SH-SY5Y (cell line): Measurements from ENCODE around the gene CACNA1B.

ENCODE experiments used
- GATA2 ChIP-seq: IDR thresholded peaks from 2 replicates; pipeline ENCODE4 v1.6.1; 2011; ENCODE audit warnings: mild to moderate bottlenecking, low read depth, low read length
- GATA3 ChIP-seq: IDR thresholded peaks from 2 replicates; pipeline ENCODE4 v1.6.1; 2011; ENCODE audit warnings: low read depth, mild to moderate bottlenecking, low read length, moderate library complexity

Gene CACNA1B

DNA sequence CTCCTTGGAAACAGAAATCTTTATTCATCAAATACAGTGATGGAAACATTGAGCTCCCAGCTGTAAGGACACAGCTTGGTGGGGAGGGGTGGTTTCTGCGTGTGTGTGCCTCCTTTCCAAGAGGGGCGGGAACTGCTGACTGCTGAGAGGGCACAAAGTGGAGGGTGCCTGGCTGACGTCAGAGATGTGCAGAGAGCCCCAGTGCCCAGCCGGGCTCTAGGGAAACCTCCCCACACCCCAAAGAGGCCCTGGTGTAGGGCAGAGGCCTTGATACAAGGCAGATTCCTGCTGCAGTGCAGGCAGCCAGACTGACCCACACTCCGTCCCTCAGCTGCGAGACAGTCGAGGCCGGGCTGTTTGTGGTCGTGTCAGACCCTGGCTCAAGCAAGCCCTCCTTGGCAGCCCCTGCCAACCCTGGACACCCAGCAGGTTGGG, 191.0 kb downstream of the CACNA1B start:
- TF ChIP-seq GATA3: no peak
- TF ChIP-seq GATA2: no peak

DNA sequence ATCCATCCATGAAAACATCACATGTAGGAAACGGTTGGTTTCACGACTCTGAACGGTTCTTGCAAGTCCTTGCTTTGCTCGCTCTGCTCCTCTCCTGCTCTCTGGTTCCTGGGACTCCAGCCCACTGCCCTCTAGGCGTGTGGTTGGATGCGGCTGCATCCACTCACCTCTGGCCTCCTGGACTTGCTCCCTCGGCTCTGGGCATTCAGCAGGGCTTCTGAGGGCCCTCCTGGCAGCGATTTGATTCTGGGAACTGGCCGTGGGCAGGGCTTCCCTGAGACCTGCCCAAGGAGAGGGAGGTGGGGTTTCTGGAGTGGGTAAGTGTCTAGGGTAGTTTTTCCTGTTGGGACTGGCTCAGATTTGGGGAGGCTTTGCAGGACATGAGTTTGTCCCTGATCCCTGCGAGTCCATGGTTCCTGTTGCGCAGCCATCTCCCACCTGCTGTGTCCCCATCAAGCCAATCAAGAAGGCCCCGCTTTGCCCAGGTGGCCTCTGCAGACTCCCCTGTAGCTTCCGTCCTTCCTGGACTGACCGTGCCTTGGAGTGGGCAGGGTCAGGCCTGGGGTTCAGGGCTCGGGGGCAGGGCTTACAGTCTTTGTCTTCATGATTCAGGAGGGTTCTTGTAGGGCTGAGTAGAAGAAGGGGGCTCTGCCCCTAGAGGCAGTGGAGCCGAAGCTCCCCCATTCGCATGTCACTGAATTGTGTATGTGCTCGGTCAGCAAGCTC, 192.3 kb downstream of the CACNA1B start:
- TF ChIP-seq GATA2: no peak
- TF ChIP-seq GATA3: no peak

DNA sequence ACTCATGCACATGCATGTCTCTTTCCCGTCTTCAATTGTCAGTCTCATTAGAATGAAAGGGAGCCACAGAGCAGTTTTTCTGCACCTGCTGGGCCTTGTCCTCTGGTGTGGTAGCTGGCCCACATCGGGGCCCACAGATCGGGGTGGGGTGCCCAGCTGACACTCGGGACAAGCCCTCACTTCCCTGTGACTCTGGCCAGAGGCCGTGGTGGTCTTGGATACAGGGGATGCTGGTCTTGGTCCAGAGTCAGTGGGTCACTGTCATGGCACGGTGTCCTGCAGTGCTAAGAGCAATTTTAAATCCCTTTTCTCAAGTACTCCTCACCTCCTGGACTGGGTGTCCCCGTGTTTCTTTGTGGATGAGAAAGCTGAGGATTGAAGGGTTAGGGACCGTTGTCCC, 193.2 kb downstream of the CACNA1B start:
- TF ChIP-seq GATA2 (no peak), GATA3 (no peak)

DNA sequence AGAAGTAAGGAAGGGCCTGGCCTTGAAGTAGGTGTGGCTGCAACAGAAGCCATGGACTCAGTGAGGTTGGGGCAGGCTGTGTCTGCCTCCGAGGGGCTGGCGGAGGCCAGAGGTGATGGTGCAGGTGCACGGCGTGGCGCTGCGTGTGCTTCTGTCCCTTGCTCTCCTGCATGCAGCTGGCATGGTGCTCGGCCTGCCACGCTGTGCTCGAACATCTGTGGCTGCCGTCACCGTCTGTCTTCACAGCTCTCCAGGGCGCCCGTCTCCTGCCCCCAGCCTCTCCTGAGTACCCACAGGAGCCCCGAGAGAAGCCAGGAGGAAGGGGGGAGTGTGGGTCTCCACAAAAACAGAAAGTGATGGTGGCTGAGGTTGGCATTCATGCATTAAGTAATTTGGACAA, 193.7 kb downstream of the CACNA1B start:
- TF ChIP-seq GATA3 (no peak), GATA2 (no peak)

DNA sequence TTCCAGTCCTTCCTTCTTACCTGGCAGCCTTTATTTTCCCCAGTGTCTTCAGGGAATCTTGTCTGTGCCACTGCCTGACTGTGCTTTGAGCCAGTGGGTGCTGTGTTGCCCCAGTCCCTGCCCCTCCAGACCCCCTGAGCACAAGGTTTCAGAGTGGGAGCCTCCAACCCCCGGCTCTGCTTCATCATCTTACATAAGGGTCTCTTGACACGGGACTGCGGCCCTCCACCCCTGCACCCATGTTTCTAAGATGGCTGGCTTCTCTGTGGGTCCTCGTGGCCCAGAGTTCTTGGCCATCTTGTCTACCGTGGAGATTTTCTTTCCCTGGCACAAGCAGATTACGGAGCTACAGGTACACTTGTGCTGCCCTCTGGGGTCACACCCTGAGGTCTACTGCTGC, 194.1 kb downstream of the CACNA1B start:
- no peak for TF ChIP-seq GATA2
- TF ChIP-seq GATA3: no peak

DNA sequence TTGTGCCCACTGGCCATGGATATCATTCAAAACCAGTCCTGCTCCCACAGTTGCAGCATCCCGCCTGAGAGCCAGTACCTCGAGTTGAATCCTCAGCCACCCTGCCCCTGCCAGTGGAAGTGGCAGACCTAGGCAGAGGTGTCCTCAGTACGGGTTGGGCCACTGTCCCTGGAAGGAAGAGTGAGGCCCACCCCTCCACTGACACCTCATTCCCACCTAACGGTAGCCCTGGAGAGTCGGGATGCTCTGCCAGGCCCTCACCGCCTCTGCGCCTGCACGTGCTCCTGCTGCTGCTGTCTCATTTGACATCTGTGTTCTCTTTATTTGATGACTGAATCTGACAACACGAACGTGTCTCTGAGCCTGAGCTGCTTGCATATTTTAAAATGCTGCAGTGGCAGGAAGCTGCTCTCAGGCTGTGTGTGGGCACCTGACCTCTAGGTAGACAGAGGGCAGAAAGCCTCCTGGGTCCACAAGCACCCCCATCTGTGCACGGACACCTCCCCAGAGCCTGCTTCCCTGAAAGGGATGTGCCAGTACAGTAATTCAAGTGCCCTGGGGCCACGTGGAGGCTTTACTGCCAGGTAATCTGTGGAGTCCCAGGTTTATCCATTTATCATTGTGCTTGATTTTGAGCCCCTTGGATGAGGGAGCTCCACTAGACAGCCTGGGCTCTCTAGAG, 194.7 kb downstream of the CACNA1B start:
- no peak for TF ChIP-seq GATA3
- no peak for TF ChIP-seq GATA2

DNA sequence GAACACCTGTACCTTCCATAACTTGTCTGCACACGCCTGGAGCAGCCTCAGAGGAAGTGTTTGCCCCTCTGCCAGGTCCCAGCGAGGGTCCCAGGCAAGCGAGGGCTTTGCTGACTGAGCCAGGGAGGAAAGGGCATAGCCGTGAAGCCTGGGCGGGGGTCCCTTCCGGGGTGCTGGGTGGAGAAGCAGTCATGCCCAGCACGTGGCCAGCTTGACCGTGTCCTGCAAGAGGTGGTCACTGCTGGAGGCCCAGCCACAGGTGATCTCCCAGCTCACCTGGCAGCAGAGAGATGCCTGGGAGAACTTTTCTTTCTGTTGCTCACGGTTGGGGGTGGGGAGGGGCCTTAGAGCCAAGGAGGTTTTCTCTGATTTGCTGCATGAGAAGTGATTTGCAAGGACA, 195.3 kb downstream of the CACNA1B start:
- no peak for TF ChIP-seq GATA3
- no peak for TF ChIP-seq GATA2

DNA sequence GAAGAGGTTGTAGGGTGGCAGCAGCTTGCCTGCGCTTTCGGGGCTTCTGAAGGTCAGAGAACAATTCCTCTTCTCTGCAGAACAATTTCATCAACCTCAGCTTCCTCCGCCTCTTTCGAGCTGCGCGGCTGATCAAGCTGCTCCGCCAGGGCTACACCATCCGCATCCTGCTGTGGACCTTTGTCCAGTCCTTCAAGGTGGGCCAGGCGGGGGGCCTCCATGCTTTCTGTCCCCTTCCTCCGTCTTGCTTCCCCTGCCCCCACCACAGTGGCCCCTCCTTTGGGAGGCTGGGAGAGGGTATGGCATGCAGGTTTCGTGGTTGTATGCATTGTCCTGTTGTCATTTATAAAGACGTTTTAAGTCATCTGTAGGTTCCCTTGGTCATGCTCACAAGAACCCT, 195.8 kb downstream of the CACNA1B start:
- no peak for TF ChIP-seq GATA3
- TF ChIP-seq GATA2: no peak

DNA sequence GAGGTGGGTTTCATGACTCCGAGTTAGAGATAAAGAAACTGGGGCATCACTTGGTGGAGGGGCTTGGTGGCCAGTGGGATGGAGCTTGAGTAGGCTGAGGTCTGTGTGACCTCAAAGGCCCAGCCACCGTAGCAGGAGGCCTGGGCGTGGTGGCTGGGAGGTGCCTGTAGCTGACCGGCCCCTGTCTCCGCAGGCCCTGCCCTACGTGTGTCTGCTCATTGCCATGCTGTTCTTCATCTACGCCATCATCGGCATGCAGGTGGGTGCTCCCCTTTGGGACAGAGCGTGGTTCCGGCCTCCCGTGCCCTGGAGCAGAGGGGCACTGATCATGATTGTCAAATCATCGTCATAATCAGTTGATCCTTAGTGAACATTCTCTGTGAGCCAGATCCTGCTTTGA, 196.2 kb downstream of the CACNA1B start:
- TF ChIP-seq GATA3 (no peak), GATA2 (no peak)

DNA sequence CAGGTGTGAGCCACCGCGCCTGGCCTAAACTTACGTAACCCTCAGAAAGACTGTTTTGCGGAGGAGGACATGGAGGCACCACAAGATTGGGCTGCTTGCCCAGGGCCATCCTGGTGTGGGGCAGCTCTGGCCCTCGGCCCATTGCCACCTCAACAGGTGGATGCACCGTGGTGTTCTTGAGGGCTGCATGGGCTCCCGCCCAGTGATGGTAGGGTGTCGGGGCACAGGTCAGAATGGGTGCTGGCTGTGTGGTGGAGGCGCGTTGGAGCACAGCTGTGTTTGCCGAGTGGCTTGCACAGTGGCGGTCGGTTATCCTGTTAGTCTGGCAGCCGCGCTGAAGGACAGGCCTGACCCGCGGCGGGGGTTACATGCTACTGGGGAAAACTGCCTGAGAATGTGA, 196.9 kb downstream of the CACNA1B start:
- TF ChIP-seq GATA2 (no peak), GATA3 (no peak)

DNA sequence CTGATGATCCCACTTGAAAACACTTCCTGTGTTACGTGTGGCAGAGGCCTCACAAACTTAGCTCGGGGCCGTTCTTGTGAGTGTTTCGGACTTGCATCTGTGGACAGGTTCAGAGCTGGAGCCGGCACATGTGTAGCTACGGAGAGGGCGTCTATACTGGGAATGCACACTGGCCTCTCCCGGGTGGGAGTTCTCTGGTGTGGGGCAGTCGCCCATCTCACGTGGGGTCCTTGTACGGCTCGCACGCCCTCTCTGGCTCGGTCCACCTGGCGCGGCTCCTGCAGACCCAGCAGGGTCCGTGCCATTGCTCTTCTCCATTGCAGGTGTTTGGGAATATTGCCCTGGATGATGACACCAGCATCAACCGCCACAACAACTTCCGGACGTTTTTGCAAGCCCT, 197.9 kb downstream of the CACNA1B start:
- TF ChIP-seq GATA3 (no peak), GATA2 (no peak)

DNA sequence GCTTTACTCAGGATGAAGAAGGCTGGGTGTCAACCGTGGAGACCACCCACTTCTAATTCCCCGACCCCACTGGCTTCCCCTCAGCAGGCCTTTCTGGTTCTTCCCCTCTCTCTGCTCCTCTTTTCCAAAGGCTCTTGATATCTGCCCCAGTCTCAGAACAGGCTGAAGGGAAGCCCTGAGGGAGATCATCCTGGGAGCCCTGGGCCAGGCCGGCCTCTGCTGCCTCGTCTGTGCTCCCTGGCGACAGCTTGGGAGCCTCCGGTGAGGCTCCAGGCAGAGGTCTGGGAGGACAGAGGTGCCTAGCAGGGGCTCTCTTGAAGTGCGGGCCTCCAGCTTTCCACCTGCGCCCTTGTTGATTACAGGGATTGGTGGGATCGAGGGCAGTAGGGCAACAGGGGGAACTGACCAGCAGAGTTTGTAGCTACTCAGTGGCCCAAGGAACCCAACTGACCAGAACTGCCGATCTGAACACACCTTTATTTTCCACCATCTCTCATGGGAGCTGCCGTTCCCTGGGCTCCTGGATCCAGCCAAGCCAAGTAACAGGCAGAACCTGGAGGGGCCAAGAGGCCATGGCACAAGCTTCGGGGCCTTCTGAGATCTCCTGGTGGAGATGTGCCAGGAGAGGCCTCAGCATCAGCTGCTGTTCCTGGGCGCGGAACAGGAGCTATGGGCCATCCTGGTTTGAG, 198.5 kb downstream of the CACNA1B start:
- no peak for TF ChIP-seq GATA3
- no peak for TF ChIP-seq GATA2

DNA sequence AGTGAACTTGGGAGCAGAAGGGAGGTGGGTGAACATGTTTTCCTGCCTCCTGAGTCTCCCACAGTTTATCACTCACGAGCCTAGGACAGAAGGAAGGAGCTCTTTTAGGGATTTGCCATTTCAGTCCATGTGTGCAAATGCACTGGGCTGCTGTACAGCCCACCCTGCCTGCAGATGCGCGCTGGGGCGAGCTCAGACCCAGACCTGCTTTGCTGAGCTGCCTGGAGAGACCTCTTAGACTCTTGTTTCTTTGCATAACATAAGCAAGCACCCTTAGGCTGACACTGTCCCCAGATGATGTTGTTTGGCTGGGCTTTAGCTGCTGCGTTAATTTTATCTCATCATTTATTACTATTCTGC, 199.0 kb downstream of the CACNA1B start:
- TF ChIP-seq GATA2 (no peak), GATA3 (no peak)

DNA sequence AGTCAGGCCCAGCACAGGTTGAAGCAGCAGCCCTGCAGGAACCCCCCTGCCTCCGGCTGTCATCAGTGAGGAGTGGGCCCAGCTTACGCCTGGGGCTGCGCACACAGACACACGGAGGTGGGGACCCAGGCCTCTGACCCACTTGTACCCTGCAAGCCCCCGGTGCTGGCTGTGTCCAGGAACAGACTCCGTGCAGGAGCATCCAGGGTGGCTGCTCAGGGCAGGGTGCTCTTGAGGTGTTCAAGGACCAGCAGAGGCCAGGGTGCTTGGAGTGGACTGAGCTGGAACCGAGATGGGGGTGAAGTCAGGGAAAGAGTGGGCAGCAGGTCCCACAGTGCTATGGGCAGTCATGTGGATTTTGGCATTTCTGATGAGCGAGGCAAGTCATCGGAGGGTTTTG, 199.5 kb downstream of the CACNA1B start:
- TF ChIP-seq GATA2 (no peak), GATA3 (no peak)
